ENCODE data around the gene NOLC1. TPM values are rescaled to one million over a fixed set of nuclear protein-coding genes. Genes with fewer than 3 reads are reported as not detected.

Gene NOLC1
- total and polyA plus RNA-seq, 2 of the 4 experiments (the other 2 are of a cell fraction), result 43.2 to 55.3 TPM

GRCh38 chr10:102121739-102122372 lies 30.3 kb upstream of the NOLC1 start:
- Histone ChIP-seq H3K56ac (ENCODE audit: extremely low read depth, insufficient read depth, low read length) (peak overlapping the region; percentile 62), H3K4me1 (ENCODE audit: control insufficient read depth, insufficient read depth, low read length) (peaks cover 24% of the 10 kb centered on the region), H2BK120ac (ENCODE audit: low read depth, low read length) (peak overlapping the region; percentile 94), H4K5ac (ENCODE audit: low read depth, low read length) (peak overlapping the region; percentile 94), H3K18ac (ENCODE audit: low read depth, low read length) (peak overlapping the region; percentile 90), H3K4me2 (ENCODE audit: low read depth, low read length) (peak overlapping the region; percentile 78), H2BK20ac (ENCODE audit: low read depth, low read length) (peak overlapping the region; percentile 91), H3K9me3 (ENCODE audit: control insufficient read depth, insufficient read depth, low read length) (no peaks in the 10 kb centered on the region), H3K23ac (ENCODE audit: low read depth, low read length) (peak overlapping the region; percentile 86), H4K91ac (ENCODE audit: insufficient read depth, low read depth, low read length) (peak overlapping the region; percentile 94), H3K27me3 (ENCODE audit: control insufficient read depth, insufficient read depth, low read length) (no peaks in the 10 kb centered on the region), H2AFZ (replicated peaks; ENCODE audit: low read length, poor library complexity) (peak overlapping the region; percentile 94), H3K14ac (replicated peaks; ENCODE audit: low read depth, low read length) (peak overlapping the region; percentile 85), H2BK15ac (ENCODE audit: low read depth, low read length) (peak overlapping the region; percentile 88; the same call in 2 of the 3 replicates), H3K4me3 (ENCODE audit: insufficient read depth, low read depth, low read length) (peak overlapping the region; percentile 89), H4K20me1 (ENCODE audit: insufficient read depth, low read length) (peaks cover 14% of the 10 kb centered on the region), H3K36me3 (ENCODE audit: control insufficient read depth, insufficient read depth, low read length) (no peaks in the 10 kb centered on the region), H4K8ac (ENCODE audit: low read depth in 2 of 2, low read length in 2 of 2) (peak overlapping the region; percentile 53 to 91), H3K9ac (ENCODE audit: low read depth, low read length) (peak overlapping the region; percentile 65), H2BK5ac (ENCODE audit: low read depth, low read length, poor library complexity, severe bottlenecking) (peak overlapping the region; percentile 87), H2AK5ac (ENCODE audit: low read depth, low read length) (peak overlapping the region; percentile 90), H3K79me1 (ENCODE audit: low read depth in 1 of 2, low read length in 2 of 2) (peaks cover 7 to 49% of the 10 kb centered on the region in 2 experiments; a peak in 2 of 4 replicates), H3K4ac (ENCODE audit: low read depth, low read length) (peak overlapping the region; percentile 93), H3K27ac (ENCODE audit: insufficient read depth, low read length) (peak overlapping the region; percentile 91), H3K9me1 (ENCODE audit: insufficient read depth, low read length) (peaks cover 20% of the 10 kb centered on the region), H2AK9ac (replicated peaks; ENCODE audit: low read depth, low read length, poor library complexity) (peak overlapping the region; percentile 97)
- ChIA-PET CTCF (interaction anchor here (2.0 kb wide), 1 partner anchor 10 kb away, joined by 10 read pairs; the partner anchor contains the start of gene PPRC1), POLR2A (ENCODE audit: unreplicated experiment) (interaction anchor here (0.6 kb wide), 1 partner anchor 448 kb away, joined by 4 read pairs; no protein-coding TSS in a partner anchor)
- intact Hi-C loops (cut with micrococcal nuclease), result loop anchor here (2.0 kb wide), 1 partner anchor 31 kb away; the partner anchor contains the start of gene NOLC1
- no CpG with 5 or more reads among the region's 6 CpGs for whole genome bisulfite sequencing, 2 experiments (ENCODE audit: extremely low coverage in 2 of 2, insufficient read length in 1 of 2)
- dilution Hi-C loops (cut with HindIII; ENCODE audit: low sequenced_read_pairs, unreplicated experiment), result no loop called here
- peak; percentile 69 for DNase-seq
- ATAC-seq (ENCODE audit: low read depth), result peak; percentile 3
- no TSS peak for BruUV-seq (replicated peaks)
- TF ChIP-seq NFE2L2 (IDR thresholded peaks at IDR 0.05; ENCODE audit: low read depth, low read length), result no peak
- TF ChIP-seq MXI1 (IDR thresholded peaks at IDR 0.05; ENCODE audit: borderline replicate concordance, low read depth, low read length), result no peak
- TF ChIP-seq FOS (IDR thresholded peaks at IDR 0.05; ENCODE audit: low read depth, low read length), result no peak
- no peak for TF ChIP-seq RAD21 (IDR thresholded peaks at IDR 0.05; ENCODE audit: low read length)
- TF ChIP-seq CTCF (conservative IDR thresholded peaks at IDR 0.05; ENCODE audit: low read depth, low read length), result peak; percentile 41
- TF ChIP-seq MAZ (IDR thresholded peaks at IDR 0.05; ENCODE audit: borderline replicate concordance, low read depth, low read length), result peak; percentile 77; the same call in 1 of the 2 replicates
- TF ChIP-seq BHLHE40 (IDR thresholded peaks at IDR 0.05; ENCODE audit: low read depth, low read length), result no peak
- peak; percentile 31; the same call in 1 of the 2 replicates for TF ChIP-seq MAFK (IDR thresholded peaks at IDR 0.05; ENCODE audit: low read depth, low read length)
- in situ Hi-C loops (cut with MboI; ENCODE audit: low sequenced_read_pairs), result no loop called here

Data from IMR-90 (cell line).